GM12878 (cell line): ENCODE measurements around the gene AP1G2. TPM values are rescaled to one million over a fixed set of nuclear protein-coding genes. Genes with fewer than 3 reads are reported as not detected.

ENCODE experiments used
- ATAC-seq: fragments of 200-7000 bp; cut with Tn5 transposase; 3 replicates; pipeline ENCODE4 v1.9.1; 2020; ENCODE audit warnings: mild to moderate bottlenecking, moderate library complexity
- BruUV-seq: library from RNA; stranded (reverse); fragments of 400-500 nt; replicated peaks from 2 replicates; lab custom pipeline; 2021; lab: Mats Ljungman, UMichigan
- CTCF ChIA-PET: fragments of 300-600 bp; sonication (Branson Sonifier 250); formaldehyde crosslinking; extraction: SDS; loops from one replicate; lab custom pipeline; 2021; ENCODE audit warnings: inconsistent platforms; lab: Yijun Ruan, JAX
- POLR2A ChIA-PET: fragments of 350-600 bp; formaldehyde crosslinking; extraction: SDS; loops from one replicate; lab custom pipeline; 2021; ENCODE audit warnings: inconsistent platforms; lab: Charles Lee
- RAD21 ChIA-PET: fragments of 300-600 bp; sonication (Branson Sonifier 250); formaldehyde crosslinking; loops from one replicate; lab custom pipeline; 2023; ENCODE audit warnings: antibody characterized with exemption; ENCODE audit not compliant: unreplicated experiment; lab: Charles Lee
- SMC1A ChIA-PET: fragments of 300-600 bp; sonication (Branson Sonifier 250); formaldehyde crosslinking; loops from one replicate; lab custom pipeline; 2023; ENCODE audit not compliant: unreplicated experiment, uncharacterized antibody; lab: Charles Lee
- DNase-seq: peaks from one replicate; pipeline ENCODE4 v3.0.0-alpha.2; 2011; ENCODE audit warnings: low read depth, low spot score
- FAIRE-seq: peaks from 3 replicates; lab custom pipeline; 2011; peaks lifted over from hg19 to GRCh38; lab: Jason Lieb, UNC
- H2AFZ ChIP-seq: 2 replicates; pipeline ENCODE4 v1.6.0; 2011; ENCODE audit warnings: low read depth, low read length, control low read depth; ENCODE audit not compliant: control insufficient read depth
- H3K27ac ChIP-seq: 2 replicates; pipeline ENCODE4 v1.5.1; 2011; ENCODE audit warnings: control low read depth; ENCODE audit not compliant: control insufficient read depth, insufficient read depth
- H3K27me3 ChIP-seq, 2 experiments: replicated peaks in 1 of 2; 2 replicates each; pipeline versions ENCODE4 v1.6.0 to v1.6.1; 2011; ENCODE audit warnings: low read length in 1 of 2; ENCODE audit not compliant: control insufficient read depth in 2 of 2, insufficient read depth in 2 of 2
- H3K36me3 ChIP-seq, 2 experiments: 2 replicates each; pipeline ENCODE4 v1.5.1; 2011; ENCODE audit warnings: low read length in 1 of 2; ENCODE audit not compliant: control insufficient read depth in 2 of 2, insufficient read depth in 2 of 2
- H3K4me1 ChIP-seq: 2 replicates; pipeline ENCODE4 v1.6.1; 2011; ENCODE audit warnings: mild to moderate bottlenecking, low read length, moderate library complexity, mixed read lengths; ENCODE audit not compliant: control insufficient read depth, insufficient read depth
- H3K4me2 ChIP-seq: 2 replicates; pipeline ENCODE4 v1.6.0; 2011; ENCODE audit warnings: control low read depth; ENCODE audit not compliant: control insufficient read depth, insufficient read depth
- H3K4me3 ChIP-seq: fragments of 200-600 bp; sonication (generic); 2 replicates; pipeline ENCODE4 v1.5.1; 2016
- H3K79me2 ChIP-seq: 2 replicates; pipeline ENCODE4 v1.6.0; 2011; ENCODE audit warnings: low read length; ENCODE audit not compliant: control insufficient read depth, insufficient read depth
- H3K9ac ChIP-seq: 2 replicates; pipeline ENCODE4 v1.8.0; 2011; ENCODE audit warnings: low read length, control low read depth, mixed read lengths; ENCODE audit not compliant: control insufficient read depth, insufficient read depth
- H3K9me3 ChIP-seq: replicated peaks from 3 replicates; pipeline ENCODE4 v1.5.1; 2011; ENCODE audit warnings: mild to moderate bottlenecking, low read length; ENCODE audit not compliant: control insufficient read depth, insufficient read depth
- H4K20me1 ChIP-seq: 2 replicates; pipeline ENCODE4 v1.6.0; 2011; ENCODE audit not compliant: control insufficient read depth, insufficient read depth
- CEBPZ ChIP-seq: fragments of 150-350 bp; IDR thresholded peaks from 2 replicates; pipeline ENCODE4 v1.6.1; 2016; ENCODE audit warnings: low read depth, low read length
- MXI1 ChIP-seq: fragments of 150-350 bp; IDR thresholded peaks from 2 replicates; pipeline ENCODE4 v1.6.1; 2011; ENCODE audit warnings: low read depth, mild to moderate bottlenecking, inconsistent platforms, low read length, improper control_type of control experiment
- MYC ChIP-seq: IDR thresholded peaks from 2 replicates; pipeline ENCODE4 v1.6.1; 2011; ENCODE audit warnings: mild to moderate bottlenecking, low read length, moderate library complexity, inconsistent platforms; ENCODE audit not compliant: insufficient read depth, insufficient replicate concordance, insufficient read length, severe bottlenecking
- NBN ChIP-seq: fragments of 450-650 bp; IDR thresholded peaks from 2 replicates; pipeline ENCODE4 v1.6.1; 2016
- TAF1 ChIP-seq: IDR thresholded peaks from 2 replicates; pipeline ENCODE4 v1.6.1; 2011; ENCODE audit warnings: mild to moderate bottlenecking, low read depth, low read length, borderline replicate concordance
- ZNF384 ChIP-seq: IDR thresholded peaks from 2 replicates; pipeline ENCODE4 v1.6.1; 2012; ENCODE audit warnings: low read depth, mild to moderate bottlenecking, low read length, improper control_type of control experiment, borderline replicate concordance
- WGBS: methylation state at CpG from one replicate; pipeline ENCODE4 v1.1.6; 2016; ENCODE audit warnings: low lambda C conversion rate; ENCODE audit not compliant: insufficient replicate concordance, insufficient coverage; ENCODE audit errors: missing lambda C conversion rate; 5-methylcytosine and 5-hydroxymethylcytosine counted together
- in situ Hi-C: fragments of 300-500 bp; cut with MboI; formaldehyde crosslinking; loops from 9 replicates; pipeline ENCODE4 v1.14.3; 2018; ENCODE audit warnings: mixed read lengths
- intact Hi-C: fragments of 100-400 bp; cut with micrococcal nuclease; formaldehyde crosslinking; loops from one replicate; pipeline ENCODE4 v1.14.2; 2022; ENCODE audit not compliant: unreplicated experiment
- polyA plus RNA-seq, 11 experiments: library from polyadenylated mRNA; depleted of rRNA in 4 of 11; unstranded in 6 of 11; stranded (reverse) in 5 of 11; fragments of >200 nt; fragmentation: Nextera tagmentation in 4 of 11; fragmentation: Illumina TruSeq in 1 of 11; extraction: Ambion mirVana in 4 of 11; extraction: Trizol in 1 of 11; gene quantifications; 1 replicate in 1 of 11; 2 replicates in 10 of 11; pipeline versions ENCODE4 v1.2.1 to v1.2.3, GENCODE V29; 2011 to 2016; ENCODE audit warnings: inconsistent platforms in 2 of 11, missing spikeins in 2 of 11, low read depth in 1 of 11
- total RNA-seq, 4 experiments: library from RNA; depleted of rRNA in 3 of 4; stranded (reverse); fragments of >200 nt in 3 of 4; fragmentation: Illumina TruSeq in 1 of 4; extraction: Trizol in 1 of 4; gene quantifications; 2 replicates each; pipeline versions ENCODE4 v1.2.1 to v1.2.3, GENCODE V29; 2013 to 2021
- TF ChIP-seq, protein P1 (sequence below), 3 experiments: IDR thresholded peaks in 2 of 3; conservative IDR thresholded peaks in 1 of 3; 2 replicates each; pipeline ENCODE4 v1.5.1; 2011; ENCODE audit warnings: low read depth in 3 of 3, low read length in 3 of 3, mild to moderate bottlenecking in 3 of 3, control low read depth in 2 of 3, moderate library complexity in 2 of 3, inconsistent platforms in 1 of 3, mixed read lengths in 1 of 3; ENCODE audit not compliant: control insufficient read depth in 2 of 3, insufficient read depth in 1 of 3; ENCODE audit errors: extremely low read depth in 1 of 3
- TF ChIP-seq, protein P2 (sequence below): fragments of 450-650 bp; IDR thresholded peaks from 2 replicates; pipeline ENCODE4 v1.6.1; 2017; ENCODE audit warnings: mild to moderate bottlenecking, low read depth, inconsistent platforms; ENCODE audit not compliant: poor library complexity, severe bottlenecking

AP1G2 gene
- total and polyA plus RNA-seq, 10 of the 15 experiments (the other 5 are each of a cell fraction or from before 2014, with no cell fraction given): 41.5 to 146 (median 103) TPM

GRCh38 chr14:23565626-23566025 lies 2.0 kb downstream of the AP1G2 start:
- H3K9me3 ChIP-seq: no peaks in the 10 kb centered on the region
- H2AFZ ChIP-seq: no peak overlapping the region
- no peak for FAIRE-seq
- ChIA-PET POLR2A (no interaction called here), RAD21 (no interaction called here), SMC1A (interaction anchor here (9.7 kb wide), 1 partner anchor 87 kb away, joined by 124 read pairs; no protein-coding TSS in a partner anchor), CTCF (interaction anchor here (13.1 kb wide), 1 partner anchor 85 kb away, joined by 436 read pairs; no protein-coding TSS in a partner anchor)
- ATAC-seq: no peak
- H3K36me3 ChIP-seq: peaks cover 13% of the 10 kb centered on the region in 2 experiments; a peak in 3 of 4 replicates
- in situ Hi-C loops (no loop called here), intact Hi-C loops (no loop called here)
- H3K4me3 ChIP-seq: no peak overlapping the region
- H3K9ac ChIP-seq: no peak overlapping the region
- H3K4me1 ChIP-seq: peaks cover 11% of the 10 kb centered on the region
- no TSS peak for BruUV-seq
- H3K27me3 ChIP-seq: no peaks in the 10 kb centered on the region
- no peak for DNase-seq
- H3K79me2 ChIP-seq: peaks cover 13% of the 10 kb centered on the region
- TF ChIP-seq ZNF384 (no peak), MYC (no peak)
- no peak overlapping the region for H3K27ac ChIP-seq
- 95% methylated on average over 9 of the region's 11 CpGs for WGBS
- no peak overlapping the region for H3K4me2 ChIP-seq
- H4K20me1 ChIP-seq: no peaks in the 10 kb centered on the region

DNA sequence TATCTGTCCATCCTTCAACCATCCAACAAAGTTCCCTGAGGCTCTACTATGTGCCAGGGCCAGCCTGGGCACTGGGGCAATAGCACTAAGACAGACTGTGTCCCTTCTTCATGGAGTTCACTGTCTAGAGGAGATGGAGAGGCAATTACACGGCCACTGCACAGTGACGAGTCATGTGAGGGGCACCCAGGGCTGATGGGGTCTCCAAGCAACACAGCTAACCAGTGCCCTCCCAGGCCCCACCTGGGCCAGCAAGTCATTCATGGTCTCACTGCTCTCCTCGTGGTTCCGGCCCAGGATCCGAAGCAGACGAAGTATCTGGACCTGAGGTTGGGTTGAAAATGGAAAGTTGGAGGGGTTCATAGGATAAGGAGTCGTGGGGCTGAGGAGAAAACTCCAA lies 2.7 kb downstream of the AP1G2 start:
- ChIA-PET POLR2A (no interaction called here), CTCF (interaction anchor here (0.6 to 13.1 kb wide), 3 partner anchors 85 to 237 kb away, joined by 3 to 436 read pairs (median 9); no protein-coding TSS in a partner anchor), SMC1A (interaction anchor here (9.7 kb wide), 1 partner anchor 86 kb away, joined by 124 read pairs; no protein-coding TSS in a partner anchor), RAD21 (no interaction called here)
- intact Hi-C loops: no loop called here
- in situ Hi-C loops: no loop called here
- Histone ChIP-seq H3K36me3 (peaks cover 13 to 18% of the 10 kb centered on the region in 2 experiments), H3K9me3 (no peaks in the 10 kb centered on the region), H3K4me3 (no peak overlapping the region), H2AFZ (no peak overlapping the region), H4K20me1 (no peaks in the 10 kb centered on the region), H3K4me1 (peaks cover 11% of the 10 kb centered on the region), H3K27me3 (no peaks in the 10 kb centered on the region), H3K4me2 (no peak overlapping the region), H3K9ac (no peak overlapping the region), H3K79me2 (peaks cover 13% of the 10 kb centered on the region), H3K27ac (no peak overlapping the region)
- WGBS: 89% methylated on average over 7 of the region's 7 CpGs
- ATAC-seq (no peak), DNase-seq (no peak), FAIRE-seq (no peak)
- BruUV-seq: no TSS peak
- TF ChIP-seq MXI1 (no peak), NBN (no peak), TAF1 (no peak), CEBPZ (no peak)
- TF ChIP-seq, protein P1, sequence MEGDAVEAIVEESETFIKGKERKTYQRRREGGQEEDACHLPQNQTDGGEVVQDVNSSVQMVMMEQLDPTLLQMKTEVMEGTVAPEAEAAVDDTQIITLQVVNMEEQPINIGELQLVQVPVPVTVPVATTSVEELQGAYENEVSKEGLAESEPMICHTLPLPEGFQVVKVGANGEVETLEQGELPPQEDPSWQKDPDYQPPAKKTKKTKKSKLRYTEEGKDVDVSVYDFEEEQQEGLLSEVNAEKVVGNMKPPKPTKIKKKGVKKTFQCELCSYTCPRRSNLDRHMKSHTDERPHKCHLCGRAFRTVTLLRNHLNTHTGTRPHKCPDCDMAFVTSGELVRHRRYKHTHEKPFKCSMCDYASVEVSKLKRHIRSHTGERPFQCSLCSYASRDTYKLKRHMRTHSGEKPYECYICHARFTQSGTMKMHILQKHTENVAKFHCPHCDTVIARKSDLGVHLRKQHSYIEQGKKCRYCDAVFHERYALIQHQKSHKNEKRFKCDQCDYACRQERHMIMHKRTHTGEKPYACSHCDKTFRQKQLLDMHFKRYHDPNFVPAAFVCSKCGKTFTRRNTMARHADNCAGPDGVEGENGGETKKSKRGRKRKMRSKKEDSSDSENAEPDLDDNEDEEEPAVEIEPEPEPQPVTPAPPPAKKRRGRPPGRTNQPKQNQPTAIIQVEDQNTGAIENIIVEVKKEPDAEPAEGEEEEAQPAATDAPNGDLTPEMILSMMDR (IDR thresholded peaks at IDR 0.05 in 2 of 3, conservative IDR thresholded peaks at IDR 0.05 in 1 of 3; ENCODE audit: control insufficient read depth in 2 of 3, extremely low read depth in 1 of 3, insufficient read depth in 1 of 3, low read depth in 3 of 3, low read length in 3 of 3): no peak
- TF ChIP-seq, protein P2, sequence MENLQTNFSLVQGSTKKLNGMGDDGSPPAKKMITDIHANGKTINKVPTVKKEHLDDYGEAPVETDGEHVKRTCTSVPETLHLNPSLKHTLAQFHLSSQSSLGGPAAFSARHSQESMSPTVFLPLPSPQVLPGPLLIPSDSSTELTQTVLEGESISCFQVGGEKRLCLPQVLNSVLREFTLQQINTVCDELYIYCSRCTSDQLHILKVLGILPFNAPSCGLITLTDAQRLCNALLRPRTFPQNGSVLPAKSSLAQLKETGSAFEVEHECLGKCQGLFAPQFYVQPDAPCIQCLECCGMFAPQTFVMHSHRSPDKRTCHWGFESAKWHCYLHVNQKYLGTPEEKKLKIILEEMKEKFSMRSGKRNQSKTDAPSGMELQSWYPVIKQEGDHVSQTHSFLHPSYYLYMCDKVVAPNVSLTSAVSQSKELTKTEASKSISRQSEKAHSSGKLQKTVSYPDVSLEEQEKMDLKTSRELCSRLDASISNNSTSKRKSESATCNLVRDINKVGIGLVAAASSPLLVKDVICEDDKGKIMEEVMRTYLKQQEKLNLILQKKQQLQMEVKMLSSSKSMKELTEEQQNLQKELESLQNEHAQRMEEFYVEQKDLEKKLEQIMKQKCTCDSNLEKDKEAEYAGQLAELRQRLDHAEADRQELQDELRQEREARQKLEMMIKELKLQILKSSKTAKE: no peak
